Fibroblast of villous mesenchyme (primary cell): ENCODE data around the gene AFAP1. TPM values are rescaled to one million over a fixed set of nuclear protein-coding genes. Genes with fewer than 3 reads are reported as not detected.

ENCODE experiments used
- DNase-seq: peaks from one replicate; pipeline ENCODE4 v3.0.0-alpha.2; 2010; ENCODE audit warnings: low read depth
- H3K4me3 ChIP-seq: 2 replicates; pipeline ENCODE4 v1.5.1; 2011; ENCODE audit warnings: low read depth, mild to moderate bottlenecking, low read length
- total RNA-seq: library from RNA; depleted of rRNA; stranded (reverse); fragments of >200 nt; gene quantifications from 2 replicates; pipeline ENCODE4 v1.2.3, GENCODE V29; 2012
- TF ChIP-seq, protein P1 (sequence below): IDR thresholded peaks from 2 replicates; pipeline ENCODE4 v1.5.1; 2012; ENCODE audit warnings: low read depth, mild to moderate bottlenecking, low read length; ENCODE audit not compliant: insufficient read depth

AFAP1 gene
- total RNA-seq, 1 donor = 133 TPM

GRCh38 chr4:7780751-7781348, 158.8 kb downstream of the AFAP1 start:
- peak; percentile 66 for DNase-seq
- H3K4me3 ChIP-seq = no peak overlapping the region
- TF ChIP-seq, protein P1, sequence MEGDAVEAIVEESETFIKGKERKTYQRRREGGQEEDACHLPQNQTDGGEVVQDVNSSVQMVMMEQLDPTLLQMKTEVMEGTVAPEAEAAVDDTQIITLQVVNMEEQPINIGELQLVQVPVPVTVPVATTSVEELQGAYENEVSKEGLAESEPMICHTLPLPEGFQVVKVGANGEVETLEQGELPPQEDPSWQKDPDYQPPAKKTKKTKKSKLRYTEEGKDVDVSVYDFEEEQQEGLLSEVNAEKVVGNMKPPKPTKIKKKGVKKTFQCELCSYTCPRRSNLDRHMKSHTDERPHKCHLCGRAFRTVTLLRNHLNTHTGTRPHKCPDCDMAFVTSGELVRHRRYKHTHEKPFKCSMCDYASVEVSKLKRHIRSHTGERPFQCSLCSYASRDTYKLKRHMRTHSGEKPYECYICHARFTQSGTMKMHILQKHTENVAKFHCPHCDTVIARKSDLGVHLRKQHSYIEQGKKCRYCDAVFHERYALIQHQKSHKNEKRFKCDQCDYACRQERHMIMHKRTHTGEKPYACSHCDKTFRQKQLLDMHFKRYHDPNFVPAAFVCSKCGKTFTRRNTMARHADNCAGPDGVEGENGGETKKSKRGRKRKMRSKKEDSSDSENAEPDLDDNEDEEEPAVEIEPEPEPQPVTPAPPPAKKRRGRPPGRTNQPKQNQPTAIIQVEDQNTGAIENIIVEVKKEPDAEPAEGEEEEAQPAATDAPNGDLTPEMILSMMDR = no peak

DNA sequence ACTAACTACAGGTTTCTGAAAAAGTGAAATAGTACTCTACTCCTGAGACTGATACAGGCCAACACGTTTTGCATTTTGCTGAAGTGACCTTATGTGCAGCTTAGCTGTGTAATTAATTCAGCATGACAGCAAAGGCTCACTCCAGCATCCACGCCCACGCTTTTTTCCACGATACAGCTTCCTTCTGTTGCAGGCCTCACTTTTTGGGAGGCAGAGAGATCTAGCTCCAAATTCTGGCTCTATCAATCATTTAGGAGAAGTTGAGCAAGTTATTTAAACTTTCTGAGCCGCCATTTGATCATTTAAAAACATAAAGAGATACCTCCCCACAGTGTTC, 160.3 kb downstream of the AFAP1 start:
- no peak overlapping the region for H3K4me3 ChIP-seq
- DNase-seq = no peak
- TF ChIP-seq, protein P1 = no peak

- no peak overlapping the region for H3K4me3 ChIP-seq
- DNase-seq = peak; percentile 28
- TF ChIP-seq, protein P1 = no peak
Measured at GRCh38 chr4:7778510-7779431, 160.9 kb downstream of the AFAP1 start.

GRCh38 chr4:7777871-7778509, 161.7 kb downstream of the AFAP1 start:
- TF ChIP-seq, protein P1 = no peak
- H3K4me3 ChIP-seq = no peak overlapping the region
- DNase-seq = peak; percentile 21

- no peak for DNase-seq
- TF ChIP-seq, protein P1 = no peak
Measured at GRCh38 chr4:7777017-7777710, 162.5 kb downstream of the AFAP1 start.

GRCh38 chr4:7775396-7775795, 164.3 kb downstream of the AFAP1 start:
- no peak for DNase-seq
- H3K4me3 ChIP-seq = no peak overlapping the region
- TF ChIP-seq, protein P1 = no peak

More at GRCh38 chr4:7777017-7777710, 162.5 kb downstream of the AFAP1 start:
- H3K4me3 ChIP-seq = no peak overlapping the region
